Neural cell (in vitro differentiated cells): Measurements from ENCODE around the gene CASP3.

Experiments used
- EP300 ChIP-seq: fragments of 450-650 bp; conservative IDR thresholded peaks from 2 replicates; pipeline ENCODE4 v1.6.1; 2014; ENCODE audit warnings: antibody characterized with exemption, mild to moderate bottlenecking, moderate library complexity; ENCODE audit not compliant: poor library complexity, severe bottlenecking
- POLR2AphosphoS5 ChIP-seq: IDR thresholded peaks from 2 replicates; pipeline ENCODE4 v1.6.1; 2012
- TF ChIP-seq, protein P1 (sequence below): fragments of 450-650 bp; IDR thresholded peaks from 2 replicates; pipeline ENCODE4 v1.5.1; 2014; ENCODE audit warnings: antibody characterized with exemption, mild to moderate bottlenecking, moderate library complexity; ENCODE audit not compliant: poor library complexity, severe bottlenecking
- TF ChIP-seq, protein P2 (sequence below): IDR thresholded peaks from 2 replicates; pipeline ENCODE4 v1.6.1; 2012; ENCODE audit warnings: borderline replicate concordance

DNA sequence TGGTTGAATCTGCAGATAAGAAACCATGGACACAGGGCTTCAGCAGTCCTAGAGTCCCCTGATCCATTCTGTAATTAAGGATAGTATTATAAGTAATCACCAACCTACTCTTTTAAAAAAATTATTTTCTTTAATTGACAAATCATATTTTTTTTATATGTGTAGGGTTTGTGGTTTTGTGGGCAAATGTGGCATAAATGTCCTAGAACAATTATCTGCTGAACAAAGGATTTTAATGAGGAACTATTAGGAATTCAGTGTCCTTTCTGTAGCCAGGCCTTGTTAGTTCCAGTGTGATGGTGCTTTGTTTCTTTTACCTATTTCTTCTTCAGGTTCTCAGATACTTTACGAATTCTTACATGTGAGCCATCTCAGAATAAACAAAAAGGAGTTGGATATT is 32.7 kb upstream of the CASP3 start:
- TF ChIP-seq, protein P1, sequence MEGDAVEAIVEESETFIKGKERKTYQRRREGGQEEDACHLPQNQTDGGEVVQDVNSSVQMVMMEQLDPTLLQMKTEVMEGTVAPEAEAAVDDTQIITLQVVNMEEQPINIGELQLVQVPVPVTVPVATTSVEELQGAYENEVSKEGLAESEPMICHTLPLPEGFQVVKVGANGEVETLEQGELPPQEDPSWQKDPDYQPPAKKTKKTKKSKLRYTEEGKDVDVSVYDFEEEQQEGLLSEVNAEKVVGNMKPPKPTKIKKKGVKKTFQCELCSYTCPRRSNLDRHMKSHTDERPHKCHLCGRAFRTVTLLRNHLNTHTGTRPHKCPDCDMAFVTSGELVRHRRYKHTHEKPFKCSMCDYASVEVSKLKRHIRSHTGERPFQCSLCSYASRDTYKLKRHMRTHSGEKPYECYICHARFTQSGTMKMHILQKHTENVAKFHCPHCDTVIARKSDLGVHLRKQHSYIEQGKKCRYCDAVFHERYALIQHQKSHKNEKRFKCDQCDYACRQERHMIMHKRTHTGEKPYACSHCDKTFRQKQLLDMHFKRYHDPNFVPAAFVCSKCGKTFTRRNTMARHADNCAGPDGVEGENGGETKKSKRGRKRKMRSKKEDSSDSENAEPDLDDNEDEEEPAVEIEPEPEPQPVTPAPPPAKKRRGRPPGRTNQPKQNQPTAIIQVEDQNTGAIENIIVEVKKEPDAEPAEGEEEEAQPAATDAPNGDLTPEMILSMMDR = no peak
- TF ChIP-seq POLR2AphosphoS5 (no peak), EP300 (no peak)
- TF ChIP-seq, protein P2, sequence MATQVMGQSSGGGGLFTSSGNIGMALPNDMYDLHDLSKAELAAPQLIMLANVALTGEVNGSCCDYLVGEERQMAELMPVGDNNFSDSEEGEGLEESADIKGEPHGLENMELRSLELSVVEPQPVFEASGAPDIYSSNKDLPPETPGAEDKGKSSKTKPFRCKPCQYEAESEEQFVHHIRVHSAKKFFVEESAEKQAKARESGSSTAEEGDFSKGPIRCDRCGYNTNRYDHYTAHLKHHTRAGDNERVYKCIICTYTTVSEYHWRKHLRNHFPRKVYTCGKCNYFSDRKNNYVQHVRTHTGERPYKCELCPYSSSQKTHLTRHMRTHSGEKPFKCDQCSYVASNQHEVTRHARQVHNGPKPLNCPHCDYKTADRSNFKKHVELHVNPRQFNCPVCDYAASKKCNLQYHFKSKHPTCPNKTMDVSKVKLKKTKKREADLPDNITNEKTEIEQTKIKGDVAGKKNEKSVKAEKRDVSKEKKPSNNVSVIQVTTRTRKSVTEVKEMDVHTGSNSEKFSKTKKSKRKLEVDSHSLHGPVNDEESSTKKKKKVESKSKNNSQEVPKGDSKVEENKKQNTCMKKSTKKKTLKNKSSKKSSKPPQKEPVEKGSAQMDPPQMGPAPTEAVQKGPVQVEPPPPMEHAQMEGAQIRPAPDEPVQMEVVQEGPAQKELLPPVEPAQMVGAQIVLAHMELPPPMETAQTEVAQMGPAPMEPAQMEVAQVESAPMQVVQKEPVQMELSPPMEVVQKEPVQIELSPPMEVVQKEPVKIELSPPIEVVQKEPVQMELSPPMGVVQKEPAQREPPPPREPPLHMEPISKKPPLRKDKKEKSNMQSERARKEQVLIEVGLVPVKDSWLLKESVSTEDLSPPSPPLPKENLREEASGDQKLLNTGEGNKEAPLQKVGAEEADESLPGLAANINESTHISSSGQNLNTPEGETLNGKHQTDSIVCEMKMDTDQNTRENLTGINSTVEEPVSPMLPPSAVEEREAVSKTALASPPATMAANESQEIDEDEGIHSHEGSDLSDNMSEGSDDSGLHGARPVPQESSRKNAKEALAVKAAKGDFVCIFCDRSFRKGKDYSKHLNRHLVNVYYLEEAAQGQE = no peak
